Fibroblast of lung (primary cell): ENCODE measurements around the gene MFGE8. TPM values are rescaled to one million over a fixed set of nuclear protein-coding genes. Genes with fewer than 3 reads are reported as not detected.

ENCODE experiments used
- DNase-seq, 2 donors: peaks; one replicate each; pipeline versions ENCODE4 v3.0.0 to v3.0.0-alpha.2; 2010; ENCODE audit warnings: low read depth in 2 of 2
- H2AFZ ChIP-seq: 2 replicates; pipeline ENCODE4 v1.5.1; 2012; ENCODE audit warnings: low read length, control low read depth, inconsistent platforms
- H3K27ac ChIP-seq: 2 replicates; pipeline ENCODE4 v1.5.1; 2011; ENCODE audit warnings: low read length, control low read depth; ENCODE audit not compliant: insufficient read depth
- H3K27me3 ChIP-seq: 2 replicates; pipeline ENCODE4 v1.5.1; 2011; ENCODE audit warnings: mild to moderate bottlenecking, low read length; ENCODE audit not compliant: control insufficient read depth, insufficient read depth
- H3K36me3 ChIP-seq: 2 replicates; pipeline ENCODE4 v1.5.1; 2011; ENCODE audit warnings: low read length; ENCODE audit not compliant: control insufficient read depth, insufficient read depth
- H3K4me1 ChIP-seq: 2 replicates; pipeline ENCODE4 v1.5.1; 2011; ENCODE audit warnings: low read length; ENCODE audit not compliant: control insufficient read depth, insufficient read depth; ENCODE audit errors: extremely low read depth
- H3K4me2 ChIP-seq: 2 replicates; pipeline ENCODE4 v1.5.1; 2011; ENCODE audit warnings: low read length, control low read depth; ENCODE audit not compliant: insufficient read depth; ENCODE audit errors: extremely low read depth
- H3K4me3 ChIP-seq, 4 experiments: fragments of 200-600 bp in 1 of 4; sonication (generic) in 1 of 4; replicated peaks in 1 of 4; 2 replicates each; pipeline ENCODE4 v1.5.1; 2011 to 2016; ENCODE audit warnings: low read length in 4 of 4, low read depth in 3 of 4, mild to moderate bottlenecking in 3 of 4, control low read depth in 2 of 4, inconsistent platforms in 1 of 4, mixed read lengths in 1 of 4; ENCODE audit not compliant: insufficient read depth in 1 of 4; ENCODE audit errors: control extremely low read depth in 1 of 4
- H3K79me2 ChIP-seq: 2 replicates; pipeline ENCODE4 v1.5.1; 2012; ENCODE audit warnings: mild to moderate bottlenecking, low read length, inconsistent platforms; ENCODE audit not compliant: control insufficient read depth, insufficient read depth
- H3K9ac ChIP-seq: 2 replicates; pipeline ENCODE4 v1.5.1; 2011; ENCODE audit warnings: mild to moderate bottlenecking, low read length, control low read depth; ENCODE audit not compliant: insufficient read depth
- H3K9me3 ChIP-seq: 2 replicates; pipeline ENCODE4 v1.5.1; 2012; ENCODE audit warnings: low read depth, low read length; ENCODE audit not compliant: control insufficient read depth, insufficient read depth
- H4K20me1 ChIP-seq: 2 replicates; pipeline ENCODE4 v1.5.1; 2011; ENCODE audit warnings: low read length; ENCODE audit not compliant: control insufficient read depth, insufficient read depth; ENCODE audit errors: extremely low read depth
- CTCF ChIP-seq, 2 donors: IDR thresholded peaks in 1 of 2; conservative IDR thresholded peaks in 1 of 2; 1 replicate in 1 of 2; 2 replicates in 1 of 2; pipeline ENCODE4 v1.5.1; 2011 to 2012; ENCODE audit warnings: low read length in 2 of 2, control low read depth in 1 of 2, inconsistent platforms in 1 of 2, low read depth in 1 of 2, mild to moderate bottlenecking in 1 of 2
- EZH2 ChIP-seq: IDR thresholded peaks from 2 replicates; pipeline ENCODE4 v1.5.1; 2012; ENCODE audit warnings: low read length, control low read depth, mild to moderate bottlenecking; ENCODE audit errors: missing control alignments
- polyA plus RNA-seq, 2 donors: library from polyadenylated mRNA; depleted of rRNA in 1 of 2; stranded (reverse) in 1 of 2; unstranded in 1 of 2; fragments of >200 nt; gene quantifications; 2 replicates each; pipeline ENCODE4 v1.2.1, GENCODE V29; 2011 to 2012; ENCODE audit warnings: missing spikeins in 1 of 2
- total RNA-seq: library from RNA; depleted of rRNA; stranded (reverse); fragments of >200 nt; gene quantifications from 2 replicates; pipeline ENCODE4 v1.2.1, GENCODE V29; 2014

MFGE8 gene
- total and polyA plus RNA-seq, 2 donors (not counting 1 experiment from before 2014, with no cell fraction given): 263 to 336 TPM

DNA sequence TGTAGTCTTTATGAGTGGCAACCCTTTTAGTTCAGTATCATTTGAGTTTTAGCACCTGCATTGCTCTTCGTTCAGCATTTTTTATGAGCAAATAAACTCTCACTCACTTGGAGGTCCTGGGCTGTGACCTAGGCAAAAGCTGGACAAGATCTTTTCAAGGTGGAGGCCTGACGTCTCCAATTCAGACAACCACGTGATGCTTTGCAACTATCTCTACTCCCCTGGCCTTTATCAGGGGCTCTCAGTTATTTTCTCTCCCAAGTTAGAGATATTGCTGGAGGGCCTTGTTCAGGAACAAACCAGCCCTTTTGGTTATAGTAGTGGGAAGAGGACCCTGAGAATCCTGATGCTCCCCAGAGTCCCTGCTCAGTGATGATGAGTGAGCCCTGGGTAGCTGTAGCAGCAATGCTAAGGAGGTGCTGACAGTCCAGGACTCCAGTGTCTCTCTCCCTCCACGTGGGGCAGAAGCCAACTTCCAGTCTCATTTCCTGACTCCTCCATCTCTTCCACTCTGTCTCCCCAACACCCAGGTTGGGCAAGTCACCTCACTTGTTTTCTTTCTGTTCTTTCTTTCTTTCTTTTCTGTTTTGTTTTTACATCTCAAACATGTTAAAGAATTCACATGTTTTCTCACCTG lies 48.2 kb downstream of the MFGE8 start:
- Histone ChIP-seq H3K4me3 (no peak overlapping the region), H4K20me1 (no peaks in the 10 kb centered on the region), H3K9ac (no peak overlapping the region), H2AFZ (no peak overlapping the region), H3K4me2 (no peak overlapping the region), H3K79me2 (no peaks in the 10 kb centered on the region), H3K4me1 (no peaks in the 10 kb centered on the region), H3K27me3 (peaks cover 24% of the 10 kb centered on the region), H3K36me3 (no peaks in the 10 kb centered on the region), H3K9me3 (no peaks in the 10 kb centered on the region), H3K27ac (no peak overlapping the region)
- no peak for TF ChIP-seq CTCF (conservative IDR thresholded peaks at IDR 0.05 in 1 of 2, IDR thresholded peaks at IDR 0.05 in 1 of 2; ENCODE audit: low read depth in 1 of 2, low read length in 2 of 2)
- TF ChIP-seq EZH2: no peak
- DNase-seq: no peak

GRCh38 chr15:88863412-88863811 lies 49.8 kb downstream of the MFGE8 start:
- no peak for DNase-seq
- no peaks in the 10 kb centered on the region for H3K79me2 ChIP-seq
- no peak overlapping the region for H3K4me2 ChIP-seq
- no peaks in the 10 kb centered on the region for H3K9me3 ChIP-seq
- no peak overlapping the region for H2AFZ ChIP-seq
- no peak overlapping the region for H3K27ac ChIP-seq
- no peaks in the 10 kb centered on the region for H3K4me1 ChIP-seq
- H3K9ac ChIP-seq: no peak overlapping the region
- no peaks in the 10 kb centered on the region for H4K20me1 ChIP-seq
- no peaks in the 10 kb centered on the region for H3K36me3 ChIP-seq
- no peak for TF ChIP-seq CTCF (conservative IDR thresholded peaks at IDR 0.05 in 1 of 2, IDR thresholded peaks at IDR 0.05 in 1 of 2; ENCODE audit: low read depth in 1 of 2, low read length in 2 of 2)
- TF ChIP-seq EZH2: no peak
- H3K27me3 ChIP-seq: peaks cover 20% of the 10 kb centered on the region
- H3K4me3 ChIP-seq: no peak overlapping the region

- no peaks in the 10 kb centered on the region for H4K20me1 ChIP-seq
- H3K4me3 ChIP-seq: no peak overlapping the region
- no peaks in the 10 kb centered on the region for H3K36me3 ChIP-seq
- TF ChIP-seq CTCF (conservative IDR thresholded peaks at IDR 0.05 in 1 of 2, IDR thresholded peaks at IDR 0.05 in 1 of 2; ENCODE audit: low read depth in 1 of 2, low read length in 2 of 2) (no peak), EZH2 (no peak)
- peaks cover 23% of the 10 kb centered on the region for H3K27me3 ChIP-seq
- no peak overlapping the region for H3K27ac ChIP-seq
- H3K79me2 ChIP-seq: no peaks in the 10 kb centered on the region
- DNase-seq: no peak
- H3K9ac ChIP-seq: no peak overlapping the region
- H3K9me3 ChIP-seq: no peaks in the 10 kb centered on the region
- no peak overlapping the region for H2AFZ ChIP-seq
- no peaks in the 10 kb centered on the region for H3K4me1 ChIP-seq
- no peak overlapping the region for H3K4me2 ChIP-seq
These were observed 53.0 kb downstream of the MFGE8 start for GRCh38 chr15:88860212-88860611.
